Neural cell (in vitro differentiated cells): ENCODE results near the gene PARG. TPM values are rescaled to one million over a fixed set of nuclear protein-coding genes. Genes with fewer than 3 reads are reported as not detected.
"Not testable (repeated sequence)": the region's sequence is repeated elsewhere in the genome, so short reads cannot be mapped to it uniquely, and the experiment has no call there.

Source experiments
- H2AFZ ChIP-seq: fragments of 200-600, 300-800 bp; sonication (generic), shearing (Covaris generic); 2 replicates; pipeline ENCODE4 v1.6.0; 2014; ENCODE audit warnings: low read depth, mild to moderate bottlenecking, antibody characterized with exemption, low read length, moderate library complexity
- H3F3A ChIP-seq: fragments of 200-600 bp; shearing (Covaris generic); 2 replicates; pipeline ENCODE4 v1.6.1; 2016; ENCODE audit warnings: mild to moderate bottlenecking, moderate library complexity, mixed read lengths, antibody characterized with exemption, low read length; ENCODE audit not compliant: insufficient read depth, poor library complexity, severe bottlenecking
- H3K27ac ChIP-seq: fragments of 200-600, 300-800 bp; sonication (generic), shearing (Covaris generic); 2 replicates; pipeline ENCODE4 v1.5.1; 2014; ENCODE audit warnings: mild to moderate bottlenecking, low read length, moderate library complexity
- H3K27me3 ChIP-seq: fragments of 300-800, 200-600 bp; sonication (generic), shearing (Covaris generic); 2 replicates; pipeline ENCODE4 v1.6.0; 2014; ENCODE audit warnings: mild to moderate bottlenecking, low read depth, low read length, moderate library complexity; ENCODE audit not compliant: insufficient read depth
- H3K36me3 ChIP-seq: fragments of 300-800, 200-600 bp; sonication (generic), shearing (Covaris generic); 2 replicates; pipeline ENCODE4 v1.5.1; 2014; ENCODE audit warnings: mild to moderate bottlenecking, antibody characterized with exemption, low read length, moderate library complexity; ENCODE audit not compliant: insufficient read depth
- H3K4me2 ChIP-seq: fragments of 300-800, 200-600 bp; sonication (generic), shearing (Covaris generic); 2 replicates; pipeline ENCODE4 v1.6.0; 2014; ENCODE audit warnings: mild to moderate bottlenecking, low read length
- H3K4me3 ChIP-seq: fragments of 300-800, 200-600 bp; sonication (generic), shearing (Covaris generic); 2 replicates; pipeline ENCODE4 v1.5.1; 2014; ENCODE audit warnings: mild to moderate bottlenecking, low read length, moderate library complexity
- H3K79me2 ChIP-seq: fragments of 200-600 bp; shearing (Covaris generic); replicated peaks from 2 replicates; pipeline ENCODE4 v1.6.0; 2014; ENCODE audit warnings: mild to moderate bottlenecking, low read length, moderate library complexity; ENCODE audit not compliant: insufficient read depth
- H3K9ac ChIP-seq: fragments of 300-800, 200-600 bp; sonication (generic), shearing (Covaris generic); 2 replicates; pipeline ENCODE4 v1.6.1; 2016; ENCODE audit warnings: mild to moderate bottlenecking, low read length, mixed read lengths
- H3K9me2 ChIP-seq: fragments of 200-600 bp; shearing (Covaris generic); 2 replicates; pipeline ENCODE4 v1.6.1; 2016; ENCODE audit warnings: mild to moderate bottlenecking, low read length, mixed read lengths; ENCODE audit not compliant: insufficient read depth
- H3K9me3 ChIP-seq: fragments of 200-600, 300-800 bp; sonication (generic), shearing (Covaris generic); 2 replicates; pipeline ENCODE4 v1.6.1; 2016; ENCODE audit warnings: mild to moderate bottlenecking, mixed run types, low read length, moderate library complexity, mixed read lengths
- H4K20me1 ChIP-seq: fragments of 200-600 bp; shearing (Covaris generic); 2 replicates; pipeline ENCODE4 v1.6.1; 2016; ENCODE audit warnings: mild to moderate bottlenecking, mixed run types; ENCODE audit not compliant: insufficient read depth
- CTCF ChIP-seq: fragments of 450-650 bp; IDR thresholded peaks from 2 replicates; pipeline ENCODE4 v1.5.1; 2014; ENCODE audit warnings: antibody characterized with exemption, mild to moderate bottlenecking, moderate library complexity; ENCODE audit not compliant: poor library complexity, severe bottlenecking
- EP300 ChIP-seq: fragments of 450-650 bp; conservative IDR thresholded peaks from 2 replicates; pipeline ENCODE4 v1.6.1; 2014; ENCODE audit warnings: antibody characterized with exemption, mild to moderate bottlenecking, moderate library complexity; ENCODE audit not compliant: poor library complexity, severe bottlenecking
- EZH2 ChIP-seq: fragments of 200-600, 300-800 bp; shearing (Covaris generic), sonication (generic); IDR thresholded peaks from 2 replicates; pipeline ENCODE4 v1.6.1; 2014; ENCODE audit warnings: antibody characterized with exemption, low read length, borderline replicate concordance, mild to moderate bottlenecking; ENCODE audit not compliant: insufficient read depth, poor library complexity, severe bottlenecking
- MXI1 ChIP-seq: fragments of 450-650 bp; conservative IDR thresholded peaks from 2 replicates; pipeline ENCODE4 v1.6.1; 2014; ENCODE audit warnings: antibody characterized with exemption, mild to moderate bottlenecking; ENCODE audit not compliant: poor library complexity, severe bottlenecking
- POLR2AphosphoS5 ChIP-seq: IDR thresholded peaks from 2 replicates; pipeline ENCODE4 v1.6.1; 2012
- RAD21 ChIP-seq: fragments of 450-650 bp; conservative IDR thresholded peaks from 2 replicates; pipeline ENCODE4 v1.6.1; 2014; ENCODE audit warnings: antibody characterized with exemption, mild to moderate bottlenecking, moderate library complexity
- SMC3 ChIP-seq: fragments of 450-650 bp; conservative IDR thresholded peaks from 2 replicates; pipeline ENCODE4 v1.6.1; 2014; ENCODE audit warnings: antibody characterized with exemption, mild to moderate bottlenecking, moderate library complexity; ENCODE audit not compliant: poor library complexity
- TAF1 ChIP-seq: IDR thresholded peaks from 2 replicates; pipeline ENCODE4 v1.6.1; 2012; ENCODE audit warnings: low read depth
- polyA plus RNA-seq: library from polyadenylated mRNA; depleted of rRNA; stranded (reverse); fragments of >200 nt; gene quantifications from 2 replicates; pipeline ENCODE4 v1.2.3, GENCODE V29; 2014
- TF ChIP-seq, protein P1 (sequence below): IDR thresholded peaks from 2 replicates; pipeline ENCODE4 v1.6.1; 2012; ENCODE audit warnings: borderline replicate concordance

PARG gene
- polyA plus RNA-seq, 1 donor from 2014 or later, result 36.0 TPM

GRCh38 chr10:49772944-49773343 is 168.9 kb downstream of the PARG start:
- not testable (repeated sequence) for H3K79me2 ChIP-seq, H3K9me2 ChIP-seq, H3K9me3 ChIP-seq, H3K4me2 ChIP-seq, H3K9ac ChIP-seq, H3K27ac ChIP-seq, H3K36me3 ChIP-seq, H3K4me3 ChIP-seq, H3F3A ChIP-seq, H4K20me1 ChIP-seq, H2AFZ ChIP-seq
- H3K27me3 ChIP-seq, result peaks cover 20% of the 10 kb centered on the region

GRCh38 chr10:49771046-49771445 is 170.8 kb downstream of the PARG start:
- not testable (repeated sequence) for H3K79me2 ChIP-seq, H2AFZ ChIP-seq, H3K27ac ChIP-seq, H3F3A ChIP-seq, H3K4me2 ChIP-seq, H3K9ac ChIP-seq, H3K36me3 ChIP-seq, H3K9me2 ChIP-seq, H4K20me1 ChIP-seq, H3K4me3 ChIP-seq
- peaks cover 38% of the 10 kb centered on the region for H3K27me3 ChIP-seq
- H3K9me3 ChIP-seq, result peaks cover 13% of the 10 kb centered on the region

- H3K4me2 ChIP-seq, result no peak overlapping the region
- H4K20me1 ChIP-seq, result no peaks in the 10 kb centered on the region
- H3K9me2 ChIP-seq, result no peaks in the 10 kb centered on the region
- H3F3A ChIP-seq, result no peaks in the 10 kb centered on the region
- no peak for TF ChIP-seq POLR2AphosphoS5
- H3K36me3 ChIP-seq, result no peaks in the 10 kb centered on the region
- H3K9me3 ChIP-seq, result peaks cover 13% of the 10 kb centered on the region
- peaks cover 38% of the 10 kb centered on the region for H3K27me3 ChIP-seq
- H3K79me2 ChIP-seq, result no peaks in the 10 kb centered on the region
- no peak overlapping the region for H3K27ac ChIP-seq
- H3K9ac ChIP-seq, result no peak overlapping the region
- H2AFZ ChIP-seq, result no peak overlapping the region
- H3K4me3 ChIP-seq, result no peak overlapping the region
These were observed 172.1 kb downstream of the PARG start for GRCh38 chr10:49769692-49770091.

DNA sequence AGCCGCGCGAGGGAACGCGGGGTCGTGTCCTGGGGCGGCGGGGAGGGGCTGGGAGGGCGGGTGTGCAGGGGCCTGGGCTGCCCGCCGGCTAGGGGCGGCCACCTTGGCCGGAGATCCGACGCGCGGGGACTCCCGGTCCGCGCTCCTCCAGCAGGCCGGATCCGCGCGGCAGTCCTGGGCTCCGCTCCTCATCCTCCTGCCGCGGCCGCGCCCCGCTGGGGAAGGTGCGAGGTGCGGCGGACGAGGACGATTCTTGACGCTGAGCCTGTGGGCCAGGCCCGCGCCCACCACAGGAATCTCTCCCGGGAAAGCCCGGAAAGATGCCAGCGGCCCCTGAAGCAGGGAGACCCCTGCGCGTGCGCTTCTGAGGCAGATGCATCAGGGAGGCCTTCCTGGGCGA is 173.1 kb downstream of the PARG start:
- H3K27me3 ChIP-seq, result peaks cover 38% of the 10 kb centered on the region
- no peak overlapping the region for H3K4me3 ChIP-seq
- no peaks in the 10 kb centered on the region for H3K79me2 ChIP-seq
- no peaks in the 10 kb centered on the region for H4K20me1 ChIP-seq
- no peak overlapping the region for H2AFZ ChIP-seq
- H3K27ac ChIP-seq, result no peak overlapping the region
- H3K9me3 ChIP-seq, result peaks cover 13% of the 10 kb centered on the region
- no peak overlapping the region for H3K9ac ChIP-seq
- H3F3A ChIP-seq, result no peaks in the 10 kb centered on the region
- no peak overlapping the region for H3K4me2 ChIP-seq
- no peaks in the 10 kb centered on the region for H3K9me2 ChIP-seq
- no peaks in the 10 kb centered on the region for H3K36me3 ChIP-seq
- no peak for TF ChIP-seq EZH2
- TF ChIP-seq, protein P1, sequence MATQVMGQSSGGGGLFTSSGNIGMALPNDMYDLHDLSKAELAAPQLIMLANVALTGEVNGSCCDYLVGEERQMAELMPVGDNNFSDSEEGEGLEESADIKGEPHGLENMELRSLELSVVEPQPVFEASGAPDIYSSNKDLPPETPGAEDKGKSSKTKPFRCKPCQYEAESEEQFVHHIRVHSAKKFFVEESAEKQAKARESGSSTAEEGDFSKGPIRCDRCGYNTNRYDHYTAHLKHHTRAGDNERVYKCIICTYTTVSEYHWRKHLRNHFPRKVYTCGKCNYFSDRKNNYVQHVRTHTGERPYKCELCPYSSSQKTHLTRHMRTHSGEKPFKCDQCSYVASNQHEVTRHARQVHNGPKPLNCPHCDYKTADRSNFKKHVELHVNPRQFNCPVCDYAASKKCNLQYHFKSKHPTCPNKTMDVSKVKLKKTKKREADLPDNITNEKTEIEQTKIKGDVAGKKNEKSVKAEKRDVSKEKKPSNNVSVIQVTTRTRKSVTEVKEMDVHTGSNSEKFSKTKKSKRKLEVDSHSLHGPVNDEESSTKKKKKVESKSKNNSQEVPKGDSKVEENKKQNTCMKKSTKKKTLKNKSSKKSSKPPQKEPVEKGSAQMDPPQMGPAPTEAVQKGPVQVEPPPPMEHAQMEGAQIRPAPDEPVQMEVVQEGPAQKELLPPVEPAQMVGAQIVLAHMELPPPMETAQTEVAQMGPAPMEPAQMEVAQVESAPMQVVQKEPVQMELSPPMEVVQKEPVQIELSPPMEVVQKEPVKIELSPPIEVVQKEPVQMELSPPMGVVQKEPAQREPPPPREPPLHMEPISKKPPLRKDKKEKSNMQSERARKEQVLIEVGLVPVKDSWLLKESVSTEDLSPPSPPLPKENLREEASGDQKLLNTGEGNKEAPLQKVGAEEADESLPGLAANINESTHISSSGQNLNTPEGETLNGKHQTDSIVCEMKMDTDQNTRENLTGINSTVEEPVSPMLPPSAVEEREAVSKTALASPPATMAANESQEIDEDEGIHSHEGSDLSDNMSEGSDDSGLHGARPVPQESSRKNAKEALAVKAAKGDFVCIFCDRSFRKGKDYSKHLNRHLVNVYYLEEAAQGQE, result no peak
- no peak for TF ChIP-seq SMC3
- no peak for TF ChIP-seq CTCF
- no peak for TF ChIP-seq RAD21
- no peak for TF ChIP-seq EP300
- no peak for TF ChIP-seq POLR2AphosphoS5
- TF ChIP-seq MXI1, result no peak
- no peak for TF ChIP-seq TAF1
